Hematopoietic multipotent progenitor cell treated with erythropoietin and hydrocortisone succinate and interleukin-3 and kit ligand, for 8 days (in vitro differentiated cells): ENCODE results near the gene FASTKD1.
A peak's percentile ranks its signal among the peaks of the same experiment; 100 is the strongest.
"Not testable (repeated sequence)": the region's sequence is repeated elsewhere in the genome, so short reads cannot be mapped to it uniquely, and the experiment has no call there.

ENCODE experiments used
- DNase-seq: peaks from one replicate; pipeline ENCODE4 v3.0.0-alpha.2; 2015

FASTKD1 gene, protein sequence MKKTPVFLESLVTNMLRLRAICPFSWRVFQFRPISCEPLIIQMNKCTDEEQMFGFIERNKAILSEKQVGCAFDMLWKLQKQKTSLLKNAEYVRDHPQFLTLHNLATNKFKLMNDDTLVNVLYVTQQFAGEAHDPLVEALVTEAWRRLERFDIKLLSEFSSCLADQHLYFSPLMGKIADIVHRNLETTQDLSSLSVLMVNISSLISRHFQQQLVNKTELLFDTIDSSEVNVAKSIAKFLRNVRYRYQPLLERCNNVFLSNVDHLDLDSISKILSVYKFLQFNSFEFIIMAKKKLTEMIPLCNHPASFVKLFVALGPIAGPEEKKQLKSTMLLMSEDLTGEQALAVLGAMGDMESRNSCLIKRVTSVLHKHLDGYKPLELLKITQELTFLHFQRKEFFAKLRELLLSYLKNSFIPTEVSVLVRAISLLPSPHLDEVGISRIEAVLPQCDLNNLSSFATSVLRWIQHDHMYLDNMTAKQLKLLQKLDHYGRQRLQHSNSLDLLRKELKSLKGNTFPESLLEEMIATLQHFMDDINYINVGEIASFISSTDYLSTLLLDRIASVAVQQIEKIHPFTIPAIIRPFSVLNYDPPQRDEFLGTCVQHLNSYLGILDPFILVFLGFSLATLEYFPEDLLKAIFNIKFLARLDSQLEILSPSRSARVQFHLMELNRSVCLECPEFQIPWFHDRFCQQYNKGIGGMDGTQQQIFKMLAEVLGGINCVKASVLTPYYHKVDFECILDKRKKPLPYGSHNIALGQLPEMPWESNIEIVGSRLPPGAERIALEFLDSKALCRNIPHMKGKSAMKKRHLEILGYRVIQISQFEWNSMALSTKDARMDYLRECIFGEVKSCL

GRCh38 chr2:169573160-169573973, at the start of gene FASTKD1:
Gene FASTKD1, minus strand, starts transcription at chr2:169573865. Its CDS starts 1,836 bp downstream, at chr2:169572029.
- peak; percentile 97 for DNase-seq

DNA sequence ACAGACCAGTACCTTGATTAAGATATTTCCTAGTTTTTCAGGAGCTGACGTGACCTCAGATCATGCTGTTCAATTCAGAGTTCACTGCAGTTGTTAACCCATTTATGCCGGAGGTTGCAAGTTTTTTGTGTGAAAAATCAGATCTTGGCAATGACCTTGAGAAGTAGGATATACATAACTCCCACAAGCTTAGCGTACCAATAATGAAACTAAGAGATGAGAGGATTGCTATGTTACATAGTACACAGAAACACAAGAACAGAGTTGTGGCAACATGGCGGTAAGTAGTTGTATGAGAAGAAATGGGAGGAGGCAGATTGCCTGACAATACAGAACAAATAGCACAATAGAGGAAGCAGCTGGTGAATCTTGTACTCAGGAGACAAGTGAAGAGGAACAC, 49.6 kb upstream of the FASTKD1 start:
- DNase-seq: no peak

- no peak for DNase-seq
Measured at GRCh38 chr2:169620509-169620908, 46.8 kb upstream of the FASTKD1 start.

GRCh38 chr2:169619946-169620345, 46.3 kb upstream of the FASTKD1 start:
- no peak for DNase-seq

DNA sequence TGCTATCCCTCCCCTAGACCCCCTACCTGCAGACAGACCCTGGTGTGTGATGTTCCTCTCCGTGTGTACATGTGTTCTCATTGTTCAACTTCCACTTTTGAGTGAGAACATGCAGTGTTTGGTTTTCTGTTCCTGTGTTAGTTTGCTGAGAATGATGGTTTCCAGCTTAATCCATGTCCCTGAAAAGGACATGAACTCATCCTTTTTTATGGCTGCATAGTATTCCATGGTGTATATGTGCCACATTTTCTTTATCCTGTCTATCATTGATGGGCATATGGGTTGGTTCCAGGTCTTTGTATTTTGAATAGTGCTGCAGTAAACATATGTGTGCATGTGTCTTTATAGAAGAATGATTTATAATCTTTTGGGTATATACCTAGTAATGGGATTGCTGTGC, 42.3 kb upstream of the FASTKD1 start:
- DNase-seq: not testable (repeated sequence)

DNA sequence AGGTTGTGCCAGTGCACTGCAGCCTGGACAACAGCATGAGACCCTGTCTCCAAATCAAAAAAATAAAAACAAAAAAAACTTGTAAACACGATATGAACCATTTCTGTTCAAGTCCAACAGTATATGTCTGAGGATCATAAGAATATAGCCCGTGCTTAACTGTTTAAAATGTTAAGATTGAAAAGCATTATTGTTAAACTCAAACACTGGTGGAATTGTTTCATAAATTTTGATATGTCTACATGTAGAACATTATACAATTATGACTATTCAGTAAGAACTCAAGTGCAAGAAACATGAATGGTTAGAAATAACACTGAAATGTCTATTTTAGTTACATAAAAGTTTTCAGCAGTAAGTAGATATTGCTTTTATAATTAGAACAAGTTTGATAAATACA, 40.2 kb upstream of the FASTKD1 start:
- DNase-seq: no peak

- no peak for DNase-seq
Measured at GRCh38 chr2:169609264-169609663, 35.6 kb upstream of the FASTKD1 start.

DNA sequence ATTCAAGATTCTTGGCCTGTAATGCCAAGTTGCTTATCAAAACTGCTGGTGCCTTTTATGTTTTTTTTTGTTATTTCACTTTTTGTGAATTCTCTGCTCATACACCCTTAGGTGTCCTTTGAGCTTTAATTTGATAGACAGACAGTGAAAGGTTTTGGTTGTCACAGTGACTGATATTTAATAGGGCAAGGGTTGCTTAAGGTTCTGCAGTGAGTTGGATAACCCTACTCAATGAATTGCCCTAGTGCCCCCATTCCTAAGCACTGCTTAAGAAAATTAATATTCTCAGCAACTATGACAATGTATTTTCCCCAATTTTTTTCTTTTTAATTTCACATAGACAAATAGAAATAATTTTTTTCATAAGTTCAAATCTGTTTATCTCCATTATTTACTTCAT, 25.9 kb upstream of the FASTKD1 start:
- no peak for DNase-seq

DNA sequence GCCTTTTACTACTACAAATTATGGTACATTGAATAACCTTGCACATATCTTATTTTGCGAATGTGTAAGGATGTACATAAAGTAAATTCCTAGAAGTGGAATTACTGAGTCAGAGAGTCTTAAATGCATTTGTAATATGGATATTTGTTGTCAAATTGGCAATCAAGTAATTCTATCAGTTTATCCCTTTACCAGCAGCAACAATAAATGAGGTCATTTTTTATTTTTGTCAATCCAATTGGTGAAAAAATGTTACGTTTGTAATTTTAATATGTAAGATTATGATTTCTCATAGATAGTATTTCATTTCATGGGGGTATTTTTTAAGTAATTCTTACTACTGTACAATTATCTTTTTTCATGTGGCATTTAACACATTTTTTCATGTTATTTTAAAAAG, 25.3 kb upstream of the FASTKD1 start:
- no peak for DNase-seq

GRCh38 chr2:169596546-169596945, 22.9 kb upstream of the FASTKD1 start:
- not testable (repeated sequence) for DNase-seq

- DNase-seq: no peak
Measured at GRCh38 chr2:169590804-169591203, 17.1 kb upstream of the FASTKD1 start.

- no peak for DNase-seq
Measured at GRCh38 chr2:169585673-169586072, 12.0 kb upstream of the FASTKD1 start.

GRCh38 chr2:169584005-169584877, 10.6 kb upstream of the FASTKD1 start, which contains the start of gene PPIG:
Gene PPIG, plus strand, starts transcription at chr2:169584351. Its CDS starts 19,691 bp downstream, at chr2:169604042.
- DNase-seq: peak; percentile 96

DNA sequence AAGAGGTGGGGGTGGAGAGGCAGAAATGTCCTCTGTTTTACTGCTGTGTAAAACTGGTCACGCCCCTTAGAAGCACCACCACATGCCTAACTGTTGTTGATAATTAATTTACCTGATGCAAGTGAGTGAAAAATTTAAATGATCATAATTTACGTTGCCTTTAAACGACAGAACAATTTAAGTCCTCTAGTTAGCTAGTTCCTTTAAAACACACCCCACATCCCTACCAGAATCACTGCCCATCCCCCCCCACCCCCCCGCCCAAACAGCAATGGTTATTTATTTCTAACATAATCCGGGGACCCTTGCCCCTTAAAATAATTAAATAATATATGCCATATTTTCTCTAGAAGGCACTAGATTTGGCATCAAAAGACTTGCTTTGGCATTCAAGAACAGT, 9.9 kb upstream of the FASTKD1 start:
- no peak for DNase-seq

GRCh38 chr2:169582552-169583266, 9.0 kb upstream of the FASTKD1 start:
- DNase-seq: not testable (repeated sequence)

DNA sequence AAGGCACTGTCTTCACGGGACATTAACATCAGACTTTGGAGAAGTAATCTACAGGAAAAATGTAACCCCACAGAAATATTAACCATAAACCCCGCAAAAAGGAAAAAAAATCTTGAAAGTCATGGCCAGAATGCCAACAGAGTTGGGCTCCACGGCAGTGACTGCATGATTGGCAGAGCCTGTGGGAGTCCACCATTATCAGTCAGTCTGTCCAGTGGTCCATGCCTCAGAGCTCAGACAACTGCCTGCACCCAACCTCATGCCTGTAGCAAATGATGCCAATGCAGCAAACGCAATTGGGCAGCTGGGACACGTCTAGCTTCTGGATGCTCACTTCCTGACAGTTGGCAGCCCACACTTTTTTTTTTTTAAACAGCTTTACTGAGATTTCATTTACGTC, 5.4 kb upstream of the FASTKD1 start:
- no peak for DNase-seq

GRCh38 chr2:169575264-169575663, 1.6 kb upstream of the FASTKD1 start:
- DNase-seq: not testable (repeated sequence)

DNA sequence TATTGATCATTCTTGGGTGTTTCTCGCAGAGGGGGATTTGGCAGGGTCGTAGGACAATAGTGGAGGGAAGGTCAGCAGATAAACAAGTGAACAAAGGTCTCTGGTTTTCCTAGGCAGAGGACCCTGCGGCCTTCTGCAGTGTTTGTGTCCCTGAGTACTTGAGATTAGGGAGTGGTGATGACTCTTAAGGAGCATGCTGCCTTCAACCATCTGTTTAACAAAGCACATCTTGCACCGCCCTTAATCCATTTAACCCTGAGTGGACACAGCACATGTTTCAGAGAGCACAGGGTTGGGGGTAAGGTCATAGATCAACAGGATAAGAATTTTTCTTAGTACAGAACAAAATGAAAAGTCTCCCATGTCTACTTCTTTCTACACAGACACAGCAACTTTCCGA, 874 bp upstream of the FASTKD1 start:
- not testable (repeated sequence) for DNase-seq

DNA sequence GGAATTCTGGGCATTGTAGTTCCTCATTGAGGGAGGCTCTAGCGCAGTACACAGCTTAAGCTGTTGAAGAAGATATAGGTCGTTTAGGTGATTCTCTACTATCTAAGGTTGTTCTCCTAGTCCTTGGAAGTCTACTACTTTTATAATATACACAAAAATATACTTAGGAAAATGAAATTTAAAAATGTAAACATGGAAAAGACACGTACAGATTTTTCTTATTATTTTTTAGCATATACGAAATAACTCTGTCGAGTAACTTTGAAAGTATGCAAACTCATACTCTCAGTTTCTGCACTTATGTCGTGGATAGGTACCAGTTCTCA, 272 bp upstream of the FASTKD1 start:
- no peak for DNase-seq

- DNase-seq: no peak
Measured at GRCh38 chr2:169572821-169573159, 875 bp downstream of the FASTKD1 start.

DNA sequence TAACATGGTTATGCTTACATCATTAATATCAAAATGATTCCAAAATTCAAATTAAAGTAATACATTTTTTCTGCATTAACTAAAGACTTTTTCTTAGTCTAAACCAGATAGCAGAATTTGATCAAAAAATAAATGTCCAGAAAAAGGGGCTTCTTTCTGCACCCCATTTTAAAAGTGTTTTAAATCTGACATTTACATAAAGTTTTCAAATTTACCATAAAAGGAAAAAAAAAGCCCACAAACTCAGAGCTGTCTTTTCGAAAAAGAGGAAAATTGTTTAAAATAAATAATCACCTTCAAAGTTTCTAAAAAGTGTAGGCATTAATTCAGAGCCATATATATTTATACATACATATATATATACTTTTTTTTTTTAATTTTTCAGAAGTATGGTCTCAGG, 1.5 kb downstream of the FASTKD1 start:
- DNase-seq: no peak

DNA sequence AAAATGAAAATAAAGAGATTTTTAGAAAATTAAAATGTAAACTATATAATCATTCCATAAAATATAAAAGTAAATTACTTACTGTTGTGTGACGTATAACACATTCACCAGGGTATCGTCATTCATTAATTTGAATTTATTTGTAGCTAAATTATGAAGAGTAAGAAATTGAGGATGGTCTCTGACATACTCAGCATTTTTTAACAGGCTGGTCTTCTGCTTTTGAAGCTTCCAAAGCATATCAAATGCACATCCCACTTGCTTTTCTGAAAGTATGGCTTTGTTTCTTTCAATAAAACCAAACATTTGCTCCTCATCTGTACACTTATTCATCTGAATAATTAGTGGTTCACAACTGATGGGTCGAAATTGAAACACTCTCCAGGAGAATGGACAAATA, 2.1 kb downstream of the FASTKD1 start:
- DNase-seq: no peak
